Measurements from ENCODE around the gene PDXK.

- TF ChIP-seq, protein P1, sequence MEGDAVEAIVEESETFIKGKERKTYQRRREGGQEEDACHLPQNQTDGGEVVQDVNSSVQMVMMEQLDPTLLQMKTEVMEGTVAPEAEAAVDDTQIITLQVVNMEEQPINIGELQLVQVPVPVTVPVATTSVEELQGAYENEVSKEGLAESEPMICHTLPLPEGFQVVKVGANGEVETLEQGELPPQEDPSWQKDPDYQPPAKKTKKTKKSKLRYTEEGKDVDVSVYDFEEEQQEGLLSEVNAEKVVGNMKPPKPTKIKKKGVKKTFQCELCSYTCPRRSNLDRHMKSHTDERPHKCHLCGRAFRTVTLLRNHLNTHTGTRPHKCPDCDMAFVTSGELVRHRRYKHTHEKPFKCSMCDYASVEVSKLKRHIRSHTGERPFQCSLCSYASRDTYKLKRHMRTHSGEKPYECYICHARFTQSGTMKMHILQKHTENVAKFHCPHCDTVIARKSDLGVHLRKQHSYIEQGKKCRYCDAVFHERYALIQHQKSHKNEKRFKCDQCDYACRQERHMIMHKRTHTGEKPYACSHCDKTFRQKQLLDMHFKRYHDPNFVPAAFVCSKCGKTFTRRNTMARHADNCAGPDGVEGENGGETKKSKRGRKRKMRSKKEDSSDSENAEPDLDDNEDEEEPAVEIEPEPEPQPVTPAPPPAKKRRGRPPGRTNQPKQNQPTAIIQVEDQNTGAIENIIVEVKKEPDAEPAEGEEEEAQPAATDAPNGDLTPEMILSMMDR (optimal IDR thresholded peaks at IDR 0.05 in 1 of 3, IDR thresholded peaks at IDR 0.05 in 1 of 3, conservative IDR thresholded peaks at IDR 0.05 in 1 of 3; ENCODE audit: extremely low read depth in 1 of 3, insufficient read depth in 2 of 3, low read length in 3 of 3): no peak
- TF ChIP-seq EZH2 (IDR thresholded peaks at IDR 0.05; ENCODE audit: low read length): no peak
These were observed 49.9 kb downstream of the PDXK start for GRCh38 chr21:43768868-43769167.
